ENCODE measurements around the gene SASS6. TPM values are rescaled to one million over a fixed set of nuclear protein-coding genes. Genes with fewer than 3 reads are reported as not detected.

The SASS6 gene
- total and polyA plus RNA-seq, 10 of the 15 experiments (the other 5 are each of a cell fraction or from before 2014, with no cell fraction given) = 6.6 to 17.9 (median 10.2) TPM

- TF ChIP-seq ZBTB40 (IDR thresholded peaks at IDR 0.05; ENCODE audit: borderline replicate concordance) = peak; percentile 52; the same call in 1 of the 2 replicates
- TF ChIP-seq JUNB (IDR thresholded peaks at IDR 0.05) = 0 out of 2 replicates have a peak, but pooled peaks have one; percentile 38
- peak; percentile 48; the same call in 1 of the 2 replicates for TF ChIP-seq GATAD2B (conservative IDR thresholded peaks at IDR 0.05; ENCODE audit: low read depth)
- no peak for TF ChIP-seq ZNF24 (IDR thresholded peaks at IDR 0.05)
- peak; percentile 65; the same call in 1 of the 2 replicates for TF ChIP-seq IKZF1 (conservative IDR thresholded peaks at IDR 0.05)
- peak; percentile 72; the same call in 1 of the 2 replicates for TF ChIP-seq ATF2 (IDR thresholded peaks at IDR 0.05; ENCODE audit: low read length)
- peak; percentile 85 for TF ChIP-seq CREB1 (IDR thresholded peaks at IDR 0.05; ENCODE audit: low read depth)
- peak; percentile 76; the same call in 1 of the 2 replicates for TF ChIP-seq CREM (IDR thresholded peaks at IDR 0.05; ENCODE audit: low read depth)
- no peak for TF ChIP-seq ZBTB33 (IDR thresholded peaks at IDR 0.05)
- peak; percentile 55; the same call in 1 of the 2 replicates for TF ChIP-seq PAX5 (IDR thresholded peaks at IDR 0.05; ENCODE audit: borderline replicate concordance, low read depth, low read length)
- TF ChIP-seq TCF7 (IDR thresholded peaks at IDR 0.05; ENCODE audit: borderline replicate concordance) = peak; percentile 8; the same call in 1 of the 2 replicates
- peak; percentile 27 to 40; a peak in 1 of 4 replicates for TF ChIP-seq IKZF2 (IDR thresholded peaks at IDR 0.05)
- TF ChIP-seq SUPT20H (IDR thresholded peaks at IDR 0.05; ENCODE audit: borderline replicate concordance, control insufficient read depth, low read depth, low read length) = no peak
Measured at GRCh38 chr1:100038660-100039287, 94.0 kb downstream of the SASS6 start (continued).

All from GM12878 (cell line).